GM12878 (cell line): ENCODE results near the gene TIMM29. TPM values are rescaled to one million over a fixed set of nuclear protein-coding genes. Genes with fewer than 3 reads are reported as not detected.

ENCODE experiments used
- BACH1 ChIP-seq: fragments of 450-650 bp; IDR thresholded peaks from 2 replicates; pipeline ENCODE4 v1.6.1; 2017; ENCODE audit warnings: mild to moderate bottlenecking, borderline replicate concordance
- CBX5 ChIP-seq: sonication (generic); IDR thresholded peaks from 2 replicates; pipeline ENCODE4 v1.6.1; 2016; ENCODE audit warnings: low read depth, moderate library complexity, mild to moderate bottlenecking, inconsistent platforms
- CEBPB ChIP-seq, 2 experiments: fragments of 150-350 bp in 1 of 2; IDR thresholded peaks; 2 replicates each; pipeline ENCODE4 v1.6.1; 2012 to 2014; ENCODE audit warnings: low read depth in 2 of 2, low read length in 2 of 2, borderline replicate concordance in 1 of 2, inconsistent platforms in 1 of 2
- CHD2 ChIP-seq: IDR thresholded peaks from 2 replicates; pipeline ENCODE4 v1.6.1; 2011; ENCODE audit warnings: low read depth, low read length, improper control_type of control experiment, borderline replicate concordance
- CREB1 ChIP-seq: IDR thresholded peaks from 2 replicates; pipeline ENCODE4 v1.6.1; 2012; ENCODE audit warnings: low read depth, mild to moderate bottlenecking, inconsistent platforms
- DPF2 ChIP-seq: fragments of 450-650 bp; IDR thresholded peaks from 2 replicates; pipeline ENCODE4 v1.6.1; 2017; ENCODE audit warnings: mild to moderate bottlenecking
- EED ChIP-seq: sonication (generic); IDR thresholded peaks from 2 replicates; pipeline ENCODE4 v1.6.1; 2016; ENCODE audit warnings: antibody characterized with exemption, low read depth
- HCFC1 ChIP-seq: fragments of 150-350 bp; IDR thresholded peaks from 2 replicates; pipeline ENCODE4 v1.6.1; 2014; ENCODE audit warnings: low read length
- HDAC6 ChIP-seq: fragments of 200-600 bp; sonication (generic); IDR thresholded peaks from one replicate; pipeline ENCODE4 v1.8.0; 2017; ENCODE audit warnings: antibody characterized with exemption; ENCODE audit not compliant: unreplicated experiment
- HDGF ChIP-seq: fragments of 450-650 bp; IDR thresholded peaks from 2 replicates; pipeline ENCODE4 v1.6.1; 2016; ENCODE audit warnings: antibody characterized with exemption
- RAD21 ChIP-seq: IDR thresholded peaks from 2 replicates; pipeline ENCODE4 v1.6.1; 2011; ENCODE audit warnings: mild to moderate bottlenecking, low read depth, low read length, moderate library complexity; ENCODE audit not compliant: insufficient read depth
- RB1 ChIP-seq: fragments of 450-650 bp; formaldehyde crosslinking; IDR thresholded peaks from 2 replicates; pipeline ENCODE4 v1.6.1; 2017; ENCODE audit warnings: mild to moderate bottlenecking, borderline replicate concordance
- ZNF622 ChIP-seq: fragments of 450-650 bp; IDR thresholded peaks from 2 replicates; pipeline ENCODE4 v1.6.1; 2017; ENCODE audit warnings: mild to moderate bottlenecking, inconsistent platforms
- polyA plus RNA-seq, 11 experiments: library from polyadenylated mRNA; depleted of rRNA in 4 of 11; unstranded in 6 of 11; stranded (reverse) in 5 of 11; fragments of >200 nt; fragmentation: Nextera tagmentation in 4 of 11; fragmentation: Illumina TruSeq in 1 of 11; extraction: Ambion mirVana in 4 of 11; extraction: Trizol in 1 of 11; gene quantifications; 1 replicate in 1 of 11; 2 replicates in 10 of 11; pipeline versions ENCODE4 v1.2.1 to v1.2.3, GENCODE V29; 2011 to 2016; ENCODE audit warnings: inconsistent platforms in 2 of 11, missing spikeins in 2 of 11, low read depth in 1 of 11
- total RNA-seq, 4 experiments: library from RNA; depleted of rRNA in 3 of 4; stranded (reverse); fragments of >200 nt in 3 of 4; fragmentation: Illumina TruSeq in 1 of 4; extraction: Trizol in 1 of 4; gene quantifications; 2 replicates each; pipeline versions ENCODE4 v1.2.1 to v1.2.3, GENCODE V29; 2013 to 2021
- TF ChIP-seq, protein P1 (sequence below): fragments of 450-650 bp; IDR thresholded peaks from 2 replicates; pipeline ENCODE4 v1.6.1; 2016; ENCODE audit warnings: mild to moderate bottlenecking, moderate library complexity, borderline replicate concordance
- TF ChIP-seq, protein P2 (sequence below): fragments of 450-650 bp; IDR thresholded peaks from 2 replicates; pipeline ENCODE4 v1.6.1; 2017; ENCODE audit warnings: antibody characterized with exemption, mild to moderate bottlenecking, moderate library complexity
- TF ChIP-seq, protein P3 (sequence below): fragments of 450-650 bp; IDR thresholded peaks from 2 replicates; pipeline ENCODE4 v1.6.1; 2014; ENCODE audit warnings: mild to moderate bottlenecking
- TF ChIP-seq, protein P4 (sequence below): IDR thresholded peaks from 2 replicates; pipeline ENCODE4 v1.6.1; 2011; ENCODE audit warnings: mild to moderate bottlenecking, low read depth, low read length, moderate library complexity; ENCODE audit not compliant: insufficient replicate concordance
- TF ChIP-seq, protein P5 (sequence below): fragments of 450-650 bp; IDR thresholded peaks from 2 replicates; pipeline ENCODE4 v1.6.1; 2016; ENCODE audit warnings: mild to moderate bottlenecking

The TIMM29 gene
- total and polyA plus RNA-seq, 10 of the 15 experiments (the other 5 are each of a cell fraction or from before 2014, with no cell fraction given), result 2.4 to 27.9 (median 13.5) TPM

DNA sequence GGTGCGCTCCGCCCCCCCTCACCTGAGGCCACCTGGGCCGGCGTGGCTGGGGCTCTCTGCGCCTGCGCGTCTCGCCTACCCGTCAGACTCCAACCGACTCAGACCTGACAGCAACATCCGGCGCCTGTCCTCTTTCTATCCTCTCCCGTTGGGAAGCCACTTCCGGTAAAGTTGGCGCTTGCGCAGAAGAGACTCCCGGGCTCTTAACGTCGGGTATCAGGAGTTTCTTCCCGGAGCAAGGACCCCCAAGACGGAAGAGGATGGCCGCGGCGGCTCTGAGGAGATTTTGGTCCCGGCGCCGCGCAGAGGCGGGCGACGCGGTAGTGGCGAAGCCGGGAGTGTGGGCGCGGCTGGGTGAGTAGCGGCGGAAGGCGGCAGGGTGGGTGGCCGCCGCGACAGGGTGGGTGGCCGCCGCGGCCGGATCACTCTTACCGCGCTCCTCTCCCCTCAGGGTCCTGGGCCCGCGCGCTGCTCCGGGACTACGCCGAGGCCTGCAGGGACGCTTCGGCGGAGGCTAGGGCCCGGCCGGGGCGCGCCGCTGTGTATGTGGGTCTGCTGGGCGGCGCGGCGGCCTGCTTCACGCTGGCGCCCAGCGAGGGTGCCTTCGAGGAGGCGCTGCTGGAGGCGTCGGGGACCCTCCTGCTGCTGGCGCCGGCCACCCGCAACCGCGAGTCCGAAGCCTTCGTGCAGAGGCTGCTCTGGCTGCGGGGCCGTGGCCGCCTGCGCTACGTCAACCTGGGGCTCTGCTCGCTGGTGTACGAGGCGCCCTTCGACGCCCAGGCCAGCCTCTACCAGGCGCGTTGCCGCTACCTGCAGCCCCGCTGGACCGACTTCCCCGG, at the start of gene TIMM29, which contains the start of gene YIPF2 (continued):
- TF ChIP-seq, protein P1, sequence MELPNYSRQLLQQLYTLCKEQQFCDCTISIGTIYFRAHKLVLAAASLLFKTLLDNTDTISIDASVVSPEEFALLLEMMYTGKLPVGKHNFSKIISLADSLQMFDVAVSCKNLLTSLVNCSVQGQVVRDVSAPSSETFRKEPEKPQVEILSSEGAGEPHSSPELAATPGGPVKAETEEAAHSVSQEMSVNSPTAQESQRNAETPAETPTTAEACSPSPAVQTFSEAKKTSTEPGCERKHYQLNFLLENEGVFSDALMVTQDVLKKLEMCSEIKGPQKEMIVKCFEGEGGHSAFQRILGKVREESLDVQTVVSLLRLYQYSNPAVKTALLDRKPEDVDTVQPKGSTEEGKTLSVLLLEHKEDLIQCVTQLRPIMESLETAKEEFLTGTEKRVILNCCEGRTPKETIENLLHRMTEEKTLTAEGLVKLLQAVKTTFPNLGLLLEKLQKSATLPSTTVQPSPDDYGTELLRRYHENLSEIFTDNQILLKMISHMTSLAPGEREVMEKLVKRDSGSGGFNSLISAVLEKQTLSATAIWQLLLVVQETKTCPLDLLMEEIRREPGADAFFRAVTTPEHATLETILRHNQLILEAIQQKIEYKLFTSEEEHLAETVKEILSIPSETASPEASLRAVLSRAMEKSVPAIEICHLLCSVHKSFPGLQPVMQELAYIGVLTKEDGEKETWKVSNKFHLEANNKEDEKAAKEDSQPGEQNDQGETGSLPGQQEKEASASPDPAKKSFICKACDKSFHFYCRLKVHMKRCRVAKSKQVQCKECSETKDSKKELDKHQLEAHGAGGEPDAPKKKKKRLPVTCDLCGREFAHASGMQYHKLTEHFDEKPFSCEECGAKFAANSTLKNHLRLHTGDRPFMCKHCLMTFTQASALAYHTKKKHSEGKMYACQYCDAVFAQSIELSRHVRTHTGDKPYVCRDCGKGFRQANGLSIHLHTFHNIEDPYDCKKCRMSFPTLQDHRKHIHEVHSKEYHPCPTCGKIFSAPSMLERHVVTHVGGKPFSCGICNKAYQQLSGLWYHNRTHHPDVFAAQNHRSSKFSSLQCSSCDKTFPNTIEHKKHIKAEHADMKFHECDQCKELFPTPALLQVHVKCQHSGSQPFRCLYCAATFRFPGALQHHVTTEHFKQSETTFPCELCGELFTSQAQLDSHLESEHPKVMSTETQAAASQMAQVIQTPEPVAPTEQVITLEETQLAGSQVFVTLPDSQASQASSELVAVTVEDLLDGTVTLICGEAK, result peak; percentile 100
- TF ChIP-seq, protein P2, sequence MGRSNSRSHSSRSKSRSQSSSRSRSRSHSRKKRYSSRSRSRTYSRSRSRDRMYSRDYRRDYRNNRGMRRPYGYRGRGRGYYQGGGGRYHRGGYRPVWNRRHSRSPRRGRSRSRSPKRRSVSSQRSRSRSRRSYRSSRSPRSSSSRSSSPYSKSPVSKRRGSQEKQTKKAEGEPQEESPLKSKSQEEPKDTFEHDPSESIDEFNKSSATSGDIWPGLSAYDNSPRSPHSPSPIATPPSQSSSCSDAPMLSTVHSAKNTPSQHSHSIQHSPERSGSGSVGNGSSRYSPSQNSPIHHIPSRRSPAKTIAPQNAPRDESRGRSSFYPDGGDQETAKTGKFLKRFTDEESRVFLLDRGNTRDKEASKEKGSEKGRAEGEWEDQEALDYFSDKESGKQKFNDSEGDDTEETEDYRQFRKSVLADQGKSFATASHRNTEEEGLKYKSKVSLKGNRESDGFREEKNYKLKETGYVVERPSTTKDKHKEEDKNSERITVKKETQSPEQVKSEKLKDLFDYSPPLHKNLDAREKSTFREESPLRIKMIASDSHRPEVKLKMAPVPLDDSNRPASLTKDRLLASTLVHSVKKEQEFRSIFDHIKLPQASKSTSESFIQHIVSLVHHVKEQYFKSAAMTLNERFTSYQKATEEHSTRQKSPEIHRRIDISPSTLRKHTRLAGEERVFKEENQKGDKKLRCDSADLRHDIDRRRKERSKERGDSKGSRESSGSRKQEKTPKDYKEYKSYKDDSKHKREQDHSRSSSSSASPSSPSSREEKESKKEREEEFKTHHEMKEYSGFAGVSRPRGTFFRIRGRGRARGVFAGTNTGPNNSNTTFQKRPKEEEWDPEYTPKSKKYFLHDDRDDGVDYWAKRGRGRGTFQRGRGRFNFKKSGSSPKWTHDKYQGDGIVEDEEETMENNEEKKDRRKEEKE, result no peak
- TF ChIP-seq EED (no peak), ZNF622 (no peak), CHD2 (peak; percentile 44; the same call in 1 of the 2 replicates), DPF2 (peak; percentile 78), CBX5 (no peak), HCFC1 (peak; percentile 93), HDAC6 (peak; percentile 13), RB1 (peak; percentile 76; the same call in 1 of the 2 replicates), BACH1 (0 out of 2 replicates have a peak, but pooled peaks have one; percentile 8), CREB1 (peak; percentile 91), CEBPB (IDR thresholded peaks at IDR 0.05; ENCODE audit: borderline replicate concordance in 1 of 2, low read depth in 2 of 2, low read length in 2 of 2) (no peak), RAD21 (no peak), HDGF (no peak)
- TF ChIP-seq, protein P3, sequence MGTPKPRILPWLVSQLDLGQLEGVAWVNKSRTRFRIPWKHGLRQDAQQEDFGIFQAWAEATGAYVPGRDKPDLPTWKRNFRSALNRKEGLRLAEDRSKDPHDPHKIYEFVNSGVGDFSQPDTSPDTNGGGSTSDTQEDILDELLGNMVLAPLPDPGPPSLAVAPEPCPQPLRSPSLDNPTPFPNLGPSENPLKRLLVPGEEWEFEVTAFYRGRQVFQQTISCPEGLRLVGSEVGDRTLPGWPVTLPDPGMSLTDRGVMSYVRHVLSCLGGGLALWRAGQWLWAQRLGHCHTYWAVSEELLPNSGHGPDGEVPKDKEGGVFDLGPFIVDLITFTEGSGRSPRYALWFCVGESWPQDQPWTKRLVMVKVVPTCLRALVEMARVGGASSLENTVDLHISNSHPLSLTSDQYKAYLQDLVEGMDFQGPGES, result peak; percentile 65; the same call in 1 of the 2 replicates
- TF ChIP-seq, protein P4, sequence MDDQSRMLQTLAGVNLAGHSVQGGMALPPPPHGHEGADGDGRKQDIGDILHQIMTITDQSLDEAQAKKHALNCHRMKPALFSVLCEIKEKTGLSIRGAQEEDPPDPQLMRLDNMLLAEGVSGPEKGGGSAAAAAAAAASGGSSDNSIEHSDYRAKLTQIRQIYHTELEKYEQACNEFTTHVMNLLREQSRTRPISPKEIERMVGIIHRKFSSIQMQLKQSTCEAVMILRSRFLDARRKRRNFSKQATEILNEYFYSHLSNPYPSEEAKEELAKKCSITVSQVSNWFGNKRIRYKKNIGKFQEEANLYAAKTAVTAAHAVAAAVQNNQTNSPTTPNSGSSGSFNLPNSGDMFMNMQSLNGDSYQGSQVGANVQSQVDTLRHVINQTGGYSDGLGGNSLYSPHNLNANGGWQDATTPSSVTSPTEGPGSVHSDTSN, result peak; percentile 32
- TF ChIP-seq, protein P5, sequence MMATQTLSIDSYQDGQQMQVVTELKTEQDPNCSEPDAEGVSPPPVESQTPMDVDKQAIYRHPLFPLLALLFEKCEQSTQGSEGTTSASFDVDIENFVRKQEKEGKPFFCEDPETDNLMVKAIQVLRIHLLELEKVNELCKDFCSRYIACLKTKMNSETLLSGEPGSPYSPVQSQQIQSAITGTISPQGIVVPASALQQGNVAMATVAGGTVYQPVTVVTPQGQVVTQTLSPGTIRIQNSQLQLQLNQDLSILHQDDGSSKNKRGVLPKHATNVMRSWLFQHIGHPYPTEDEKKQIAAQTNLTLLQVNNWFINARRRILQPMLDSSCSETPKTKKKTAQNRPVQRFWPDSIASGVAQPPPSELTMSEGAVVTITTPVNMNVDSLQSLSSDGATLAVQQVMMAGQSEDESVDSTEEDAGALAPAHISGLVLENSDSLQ, result peak; percentile 90
